ENCODE results near the gene SCOC. TPM values are rescaled to one million over a fixed set of nuclear protein-coding genes. Genes with fewer than 3 reads are reported as not detected.

The SCOC gene
- total RNA-seq, 1 donor from 2014 or later = 60.8 TPM

DNA sequence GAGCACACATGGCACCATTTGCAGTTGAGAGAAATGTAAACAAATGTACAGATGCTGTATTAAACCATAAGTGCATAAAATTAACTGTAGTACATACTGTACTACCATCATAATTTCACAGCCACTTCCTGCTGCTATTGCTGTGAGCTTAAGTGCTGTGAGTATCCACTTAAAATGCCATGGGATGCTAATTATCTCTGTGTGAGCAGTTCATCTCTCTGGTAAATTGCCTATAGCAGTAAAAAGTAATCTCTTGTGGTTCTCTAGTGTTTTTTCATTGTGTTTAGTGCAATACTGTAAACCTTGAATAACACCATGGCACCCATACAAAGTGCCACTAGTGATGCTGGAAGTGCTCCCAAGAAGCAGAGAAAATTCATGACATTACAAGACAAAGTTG, 9.9 kb upstream of the SCOC start:
- peaks cover 10% of the 10 kb centered on the region for H3K4me1 ChIP-seq (ENCODE audit: insufficient read depth, low read length)
- H3K36me3 Mint-ChIP-seq (ENCODE audit: low read depth, unreplicated experiment) = no peaks in the 10 kb centered on the region
- no peak overlapping the region for H3K4me3 Mint-ChIP-seq (ENCODE audit: unreplicated experiment)
- H3K27me3 ChIP-seq (ENCODE audit: insufficient read depth, low read length) = no peaks in the 10 kb centered on the region
- no peaks in the 10 kb centered on the region for H4K20me1 ChIP-seq (ENCODE audit: insufficient read depth, low read length)
- H3K4me2 ChIP-seq (ENCODE audit: low read length) = no peak overlapping the region
- DNase-seq (ENCODE audit: low read depth) = no peak
- peaks cover 3% of the 10 kb centered on the region for H3K27me3 Mint-ChIP-seq (ENCODE audit: low read depth, unreplicated experiment)
- TF ChIP-seq EZH2 (IDR thresholded peaks at IDR 0.05; ENCODE audit: insufficient read depth, low read length) (no peak), CTCF (IDR thresholded peaks at IDR 0.05; ENCODE audit: insufficient read depth, low read depth, low read length) (no peak)
- H3K36me3 ChIP-seq (ENCODE audit: insufficient read depth, low read length) = no peaks in the 10 kb centered on the region
- H3K4me1 Mint-ChIP-seq (ENCODE audit: low read depth, unreplicated experiment) = peaks cover 16% of the 10 kb centered on the region
- H3K4me3 ChIP-seq (ENCODE audit: insufficient read depth, low read depth, low read length) = no peak overlapping the region
- H3K9ac ChIP-seq (ENCODE audit: low read length) = no peak overlapping the region
- no peaks in the 10 kb centered on the region for H3K9me3 ChIP-seq (ENCODE audit: insufficient read depth, low read depth, low read length)
- H3K9me3 Mint-ChIP-seq (ENCODE audit: unreplicated experiment) = no peaks in the 10 kb centered on the region
- no peak overlapping the region for H3K27ac Mint-ChIP-seq (ENCODE audit: unreplicated experiment)
- no peak overlapping the region for H3K27ac ChIP-seq (ENCODE audit: low read depth, low read length)
- no peak overlapping the region for H2AFZ ChIP-seq (ENCODE audit: low read depth, low read length)
- no peaks in the 10 kb centered on the region for H3K79me2 ChIP-seq (ENCODE audit: insufficient read depth, low read length)
- FAIRE-seq = no peak

GRCh38 chr4:140367738-140368137, 5.7 kb upstream of the SCOC start:
- Mint-ChIP-seq H3K4me1 (ENCODE audit: low read depth, unreplicated experiment) (peaks cover 18% of the 10 kb centered on the region), H3K27me3 (ENCODE audit: low read depth, unreplicated experiment) (peaks cover 3% of the 10 kb centered on the region), H3K4me3 (ENCODE audit: unreplicated experiment) (no peak overlapping the region), H3K9me3 (ENCODE audit: unreplicated experiment) (no peaks in the 10 kb centered on the region), H3K27ac (ENCODE audit: unreplicated experiment) (peak overlapping the region; percentile 68), H3K36me3 (ENCODE audit: low read depth, unreplicated experiment) (no peaks in the 10 kb centered on the region)
- Histone ChIP-seq H3K4me2 (ENCODE audit: low read length) (peak overlapping the region; percentile 54), H4K20me1 (ENCODE audit: insufficient read depth, low read length) (no peaks in the 10 kb centered on the region), H3K9ac (ENCODE audit: low read length) (no peak overlapping the region), H2AFZ (ENCODE audit: low read depth, low read length) (peak overlapping the region; percentile 3), H3K36me3 (ENCODE audit: insufficient read depth, low read length) (no peaks in the 10 kb centered on the region), H3K27ac (ENCODE audit: low read depth, low read length) (peak overlapping the region; percentile 24), H3K9me3 (ENCODE audit: insufficient read depth, low read depth, low read length) (no peaks in the 10 kb centered on the region), H3K27me3 (ENCODE audit: insufficient read depth, low read length) (no peaks in the 10 kb centered on the region), H3K4me1 (ENCODE audit: insufficient read depth, low read length) (peaks cover 15% of the 10 kb centered on the region), H3K4me3 (ENCODE audit: insufficient read depth, low read depth, low read length) (no peak overlapping the region), H3K79me2 (ENCODE audit: insufficient read depth, low read length) (no peaks in the 10 kb centered on the region)
- DNase-seq (ENCODE audit: low read depth) = peak; percentile 65
- FAIRE-seq = no peak
- no peak for TF ChIP-seq CTCF (IDR thresholded peaks at IDR 0.05; ENCODE audit: insufficient read depth, low read depth, low read length)
- TF ChIP-seq EZH2 (IDR thresholded peaks at IDR 0.05; ENCODE audit: insufficient read depth, low read length) = no peak

DNA sequence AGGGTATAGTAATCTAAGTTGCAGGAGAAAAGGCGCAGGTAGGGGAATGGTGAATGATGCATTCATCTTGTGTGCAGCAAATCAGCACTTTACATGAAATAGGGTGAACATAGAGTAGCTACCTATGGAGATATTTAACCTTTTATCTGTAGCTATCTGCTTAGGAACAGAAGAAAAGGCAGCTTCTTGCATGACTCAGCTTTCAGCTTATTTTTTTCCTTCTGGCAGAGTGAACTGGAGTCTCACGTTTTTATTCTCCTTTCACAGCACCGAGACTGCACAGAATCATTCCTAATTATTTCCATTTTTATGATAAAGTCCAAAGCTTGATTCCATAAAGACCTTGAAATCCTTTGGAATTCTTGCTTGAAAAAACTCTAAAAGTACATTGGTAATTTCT, 4.8 kb upstream of the SCOC start:
- no peak for TF ChIP-seq EZH2 (IDR thresholded peaks at IDR 0.05; ENCODE audit: insufficient read depth, low read length)
- TF ChIP-seq CTCF (IDR thresholded peaks at IDR 0.05; ENCODE audit: insufficient read depth, low read depth, low read length) = no peak
- Mint-ChIP-seq H3K9me3 (ENCODE audit: unreplicated experiment) (no peaks in the 10 kb centered on the region), H3K4me3 (ENCODE audit: unreplicated experiment) (no peak overlapping the region), H3K36me3 (ENCODE audit: low read depth, unreplicated experiment) (no peaks in the 10 kb centered on the region), H3K27me3 (ENCODE audit: low read depth, unreplicated experiment) (peaks cover 3% of the 10 kb centered on the region), H3K4me1 (ENCODE audit: low read depth, unreplicated experiment) (peaks cover 18% of the 10 kb centered on the region), H3K27ac (ENCODE audit: unreplicated experiment) (peak overlapping the region; percentile 64)
- peaks cover 1% of the 10 kb centered on the region for H3K79me2 ChIP-seq (ENCODE audit: insufficient read depth, low read length)
- H3K36me3 ChIP-seq (ENCODE audit: insufficient read depth, low read length) = no peaks in the 10 kb centered on the region
- FAIRE-seq (peak; percentile 52), DNase-seq (ENCODE audit: low read depth) (no peak)
- peaks cover 15% of the 10 kb centered on the region for H3K4me1 ChIP-seq (ENCODE audit: insufficient read depth, low read length)
- H3K9me3 ChIP-seq (ENCODE audit: insufficient read depth, low read depth, low read length) = no peaks in the 10 kb centered on the region
- no peaks in the 10 kb centered on the region for H3K27me3 ChIP-seq (ENCODE audit: insufficient read depth, low read length)
- H3K27ac ChIP-seq (ENCODE audit: low read depth, low read length) = no peak overlapping the region
- no peak overlapping the region for H3K4me2 ChIP-seq (ENCODE audit: low read length)
- no peak overlapping the region for H2AFZ ChIP-seq (ENCODE audit: low read depth, low read length)
- H3K4me3 ChIP-seq (ENCODE audit: insufficient read depth, low read depth, low read length) = no peak overlapping the region
- H3K9ac ChIP-seq (ENCODE audit: low read length) = no peak overlapping the region
- no peaks in the 10 kb centered on the region for H4K20me1 ChIP-seq (ENCODE audit: insufficient read depth, low read length)
